GM23338 (cell line): ENCODE measurements around the gene GMEB2. TPM values are rescaled to one million over a fixed set of nuclear protein-coding genes. Genes with fewer than 3 reads are reported as not detected.
A peak's percentile ranks its signal among the peaks of the same experiment; 100 is the strongest.

Source experiments
- ATAC-seq: fragments of 200-7000 bp; cut with Tn5 transposase; 3 replicates; pipeline ENCODE4 v1.9.1; 2020
- DNase-seq: peaks from one replicate; pipeline ENCODE4 v3.0.0-alpha.2; 2015; ENCODE audit warnings: low spot score
- H2AFZ ChIP-seq: fragments of 200-600 bp; sonication (generic); 2 replicates; pipeline ENCODE4 v1.8.0; 2016; ENCODE audit warnings: antibody characterized with exemption, mild to moderate bottlenecking, moderate library complexity
- H3F3A ChIP-seq: fragments of 200-600 bp; sonication (generic); replicated peaks from 2 replicates; pipeline ENCODE4 v1.8.0; 2017; ENCODE audit warnings: antibody characterized with exemption, mixed run types, low read depth
- H3K27ac ChIP-seq: fragments of 200-600 bp; sonication (generic); 2 replicates; pipeline ENCODE4 v1.6.1; 2016; ENCODE audit warnings: low read depth
- H3K27me3 ChIP-seq: fragments of 200-600 bp; sonication (generic); 2 replicates; pipeline ENCODE4 v1.8.0; 2016; ENCODE audit warnings: mild to moderate bottlenecking, mixed run types, moderate library complexity; ENCODE audit not compliant: insufficient read depth
- H3K36me3 ChIP-seq: fragments of 200-600 bp; sonication (generic); 2 replicates; pipeline ENCODE4 v1.8.0; 2016; ENCODE audit warnings: mild to moderate bottlenecking; ENCODE audit not compliant: insufficient read depth
- H3K4me1 ChIP-seq: fragments of 200-600 bp; sonication (generic); 2 replicates; pipeline ENCODE4 v1.8.0; 2016; ENCODE audit warnings: mild to moderate bottlenecking, moderate library complexity; ENCODE audit not compliant: insufficient read depth
- H3K4me2 ChIP-seq: fragments of 200-600 bp; sonication (generic); 2 replicates; pipeline ENCODE4 v1.7.1; 2017; ENCODE audit warnings: mixed run types
- H3K4me3 ChIP-seq: fragments of 200-600 bp; sonication (generic); 2 replicates; pipeline ENCODE4 v1.6.1; 2016; ENCODE audit warnings: mixed run types
- H3K79me2 ChIP-seq: fragments of 200-600 bp; sonication (generic); replicated peaks from 2 replicates; pipeline ENCODE4 v1.8.0; 2017; ENCODE audit warnings: mild to moderate bottlenecking; ENCODE audit not compliant: insufficient read depth
- H3K9me2 ChIP-seq: fragments of 200-600 bp; sonication (generic); 2 replicates; pipeline ENCODE4 v1.8.0; 2017; ENCODE audit not compliant: insufficient read depth
- H4K20me1 ChIP-seq: fragments of 200-600 bp; sonication (generic); replicated peaks from 2 replicates; pipeline ENCODE4 v1.8.0; 2017; ENCODE audit warnings: mild to moderate bottlenecking; ENCODE audit not compliant: insufficient read depth
- H3K27ac Mint-ChIP-seq: 2 replicates; pipeline ENCODE4 v1.8.0; 2020; ENCODE audit warnings: inconsistent platforms, mild to moderate bottlenecking, moderate library complexity, mixed read lengths
- H3K27me3 Mint-ChIP-seq: 3 replicates; pipeline ENCODE4 v1.8.0; 2022; ENCODE audit warnings: low read depth, mild to moderate bottlenecking, moderate library complexity, mixed read lengths, inconsistent platforms; ENCODE audit not compliant: insufficient read depth, poor library complexity
- H3K36me3 Mint-ChIP-seq: 3 replicates; pipeline ENCODE4 v1.8.0; 2021; ENCODE audit warnings: low read depth, mild to moderate bottlenecking, inconsistent platforms, moderate library complexity, mixed read lengths
- H3K4me1 Mint-ChIP-seq: 3 replicates; pipeline ENCODE4 v1.8.0; 2020; ENCODE audit warnings: mild to moderate bottlenecking, inconsistent platforms, mixed read lengths
- H3K4me3 Mint-ChIP-seq: 3 replicates; pipeline ENCODE4 v1.8.0; 2021; ENCODE audit warnings: moderate library complexity, mild to moderate bottlenecking, inconsistent platforms, mixed read lengths
- H3K9me3 Mint-ChIP-seq: 3 replicates; pipeline ENCODE4 v1.8.0; 2020; ENCODE audit warnings: moderate library complexity, mild to moderate bottlenecking, inconsistent platforms, mixed read lengths
- CREB1 ChIP-seq: fragments of 250-450 bp; sonication (Bioruptor Pico); IDR thresholded peaks from 2 replicates; pipeline ENCODE4 v1.5.0; 2020; ENCODE audit warnings: low read depth, mild to moderate bottlenecking, moderate library complexity
- ETS1 ChIP-seq: IDR thresholded peaks from 2 replicates; pipeline ENCODE4 v1.6.1; 2016; ENCODE audit warnings: antibody characterized with exemption
- EZH2 ChIP-seq: fragments of 200-600 bp; sonication (generic); IDR thresholded peaks from one replicate; pipeline ENCODE4 v1.8.0; 2017; ENCODE audit warnings: antibody characterized with exemption, mild to moderate bottlenecking, low read depth; ENCODE audit not compliant: unreplicated experiment
- EZH2phosphoT487 ChIP-seq: fragments of 200-600 bp; sonication (generic); IDR thresholded peaks from one replicate; pipeline ENCODE4 v1.8.1; 2018; ENCODE audit warnings: antibody characterized with exemption; ENCODE audit not compliant: unreplicated experiment
- JUNB ChIP-seq: IDR thresholded peaks from one replicate; pipeline ENCODE4 v1.6.1; 2016; ENCODE audit warnings: antibody characterized with exemption; ENCODE audit not compliant: unreplicated experiment
- NANOG ChIP-seq: IDR thresholded peaks from 2 replicates; pipeline ENCODE4 v1.6.1; 2016; ENCODE audit warnings: antibody characterized with exemption, borderline replicate concordance
- POLR2AphosphoS5 ChIP-seq: IDR thresholded peaks from 2 replicates; pipeline ENCODE4 v1.6.1; 2016; ENCODE audit warnings: antibody characterized with exemption, low read depth
- REST ChIP-seq: IDR thresholded peaks from one replicate; pipeline ENCODE4 v1.6.1; 2018; ENCODE audit warnings: antibody characterized with exemption; ENCODE audit not compliant: unreplicated experiment
- STAT1 ChIP-seq: IDR thresholded peaks from one replicate; pipeline ENCODE4 v1.6.1; 2016; ENCODE audit warnings: antibody characterized with exemption; ENCODE audit not compliant: unreplicated experiment
- ZNF114 ChIP-seq: fragments of 250-450 bp; sonication (Bioruptor Pico); IDR thresholded peaks from 2 replicates; pipeline ENCODE4 v1.5.0; 2020; ENCODE audit warnings: mild to moderate bottlenecking, moderate library complexity
- ZNF331 ChIP-seq: fragments of 250-450 bp; sonication (Bioruptor Pico); IDR thresholded peaks from 2 replicates; pipeline ENCODE4 v1.5.0; 2020; ENCODE audit warnings: low read depth, mild to moderate bottlenecking, moderate library complexity
- polyA plus RNA-seq: library from polyadenylated mRNA; unstranded; fragments of >200 nt; fragmentation: Nextera tagmentation; extraction: Ambion mirVana; gene quantifications from 2 replicates; pipeline ENCODE4 v1.2.1, GENCODE V29; 2016
- total RNA-seq: library from RNA; depleted of rRNA; stranded (reverse); fragments of >200 nt; shearing (Covaris generic); gene quantifications from 2 replicates; pipeline ENCODE4 v1.2.3, GENCODE V29; 2014
- TF ChIP-seq, protein P1 (sequence below): fragments of 250-450 bp; sonication (Bioruptor Pico); IDR thresholded peaks from 2 replicates; pipeline ENCODE4 v1.5.0; 2020; ENCODE audit warnings: mild to moderate bottlenecking, moderate library complexity
- TF ChIP-seq, protein P2 (sequence below), 2 experiments: fragments of 200-600 bp in 1 of 2; sonication (generic) in 1 of 2; conservative IDR thresholded peaks; 2 replicates each; pipeline versions ENCODE4 v1.5.1 to v1.6.1; 2016 to 2017; ENCODE audit warnings: antibody characterized with exemption in 2 of 2, low read depth in 2 of 2, mild to moderate bottlenecking in 2 of 2, moderate library complexity in 1 of 2

GMEB2 gene
- total and polyA plus RNA-seq, 2 experiments from 2014 or later, result 4.4 to 20.6 TPM

DNA sequence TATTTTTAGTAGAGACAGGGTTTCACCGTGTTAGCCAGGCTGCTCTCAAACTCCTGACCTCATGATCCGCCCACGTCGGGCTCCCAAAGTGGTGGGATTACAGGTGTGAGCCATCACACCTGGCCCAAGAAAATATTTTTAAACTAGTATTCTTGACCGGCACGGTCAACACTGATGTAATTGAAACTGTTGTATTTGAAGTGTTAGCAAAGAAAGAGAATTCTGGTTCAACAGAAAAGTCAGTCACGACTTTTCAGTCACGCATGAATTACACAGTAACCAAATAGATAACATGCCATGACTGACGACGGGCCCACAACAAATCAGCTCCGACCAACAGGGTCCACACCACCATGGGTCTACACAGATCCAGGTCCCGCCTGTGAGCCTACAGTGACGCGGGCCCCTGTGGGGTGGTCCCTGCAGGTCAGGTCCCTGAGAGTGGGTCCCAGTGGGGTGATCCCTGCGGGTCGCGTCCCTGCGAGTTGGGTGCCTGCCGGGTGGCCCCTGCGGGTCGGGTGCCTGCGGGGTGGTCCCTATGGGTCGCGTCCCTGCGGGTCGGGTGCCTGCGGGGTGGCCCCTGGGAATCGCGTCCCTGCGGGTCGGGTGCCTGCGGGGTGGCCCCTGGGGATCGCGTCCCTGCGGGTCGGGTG is 1.0 kb downstream of the GMEB2 start:
- no peak overlapping the region for H2AFZ ChIP-seq
- peaks cover 20% of the 10 kb centered on the region for H3K4me1 Mint-ChIP-seq

More for the DNA sequence above, 1.0 kb downstream of the GMEB2 start:
- DNase-seq (peak; percentile 36), ATAC-seq (peak; percentile 38)
- Histone ChIP-seq H3K9me2 (no peaks in the 10 kb centered on the region), H4K20me1 (no peaks in the 10 kb centered on the region), H3K27me3 (no peaks in the 10 kb centered on the region), H3K4me3 (peak overlapping the region; percentile 66), H3K27ac (0 out of 2 replicates have a peak overlapping the region, but pooled peaks have one; percentile 6), H3K4me2 (peak overlapping the region; percentile 86), H3K4me1 (peaks cover 3% of the 10 kb centered on the region; the same call in 1 of the 2 replicates), H3F3A (peaks cover 10% of the 10 kb centered on the region; the same call in 1 of the 2 replicates), H3K36me3 (no peaks in the 10 kb centered on the region), H3K79me2 (peaks cover 46% of the 10 kb centered on the region)
- peaks cover 2% of the 10 kb centered on the region; the same call in 1 of the 3 replicates for H3K36me3 Mint-ChIP-seq
- peak overlapping the region; percentile 91 for H3K27ac Mint-ChIP-seq
- H3K9me3 Mint-ChIP-seq, result no peaks in the 10 kb centered on the region
- TF ChIP-seq EZH2 (no peak), STAT1 (no peak), REST (no peak), ZNF114 (CRISPR knock-in tag) (no peak), ETS1 (no peak), CREB1 (CRISPR knock-in tag) (no peak), NANOG (no peak), POLR2AphosphoS5 (no peak), ZNF331 (CRISPR knock-in tag) (no peak), JUNB (no peak), EZH2phosphoT487 (no peak)
- TF ChIP-seq, protein P1, sequence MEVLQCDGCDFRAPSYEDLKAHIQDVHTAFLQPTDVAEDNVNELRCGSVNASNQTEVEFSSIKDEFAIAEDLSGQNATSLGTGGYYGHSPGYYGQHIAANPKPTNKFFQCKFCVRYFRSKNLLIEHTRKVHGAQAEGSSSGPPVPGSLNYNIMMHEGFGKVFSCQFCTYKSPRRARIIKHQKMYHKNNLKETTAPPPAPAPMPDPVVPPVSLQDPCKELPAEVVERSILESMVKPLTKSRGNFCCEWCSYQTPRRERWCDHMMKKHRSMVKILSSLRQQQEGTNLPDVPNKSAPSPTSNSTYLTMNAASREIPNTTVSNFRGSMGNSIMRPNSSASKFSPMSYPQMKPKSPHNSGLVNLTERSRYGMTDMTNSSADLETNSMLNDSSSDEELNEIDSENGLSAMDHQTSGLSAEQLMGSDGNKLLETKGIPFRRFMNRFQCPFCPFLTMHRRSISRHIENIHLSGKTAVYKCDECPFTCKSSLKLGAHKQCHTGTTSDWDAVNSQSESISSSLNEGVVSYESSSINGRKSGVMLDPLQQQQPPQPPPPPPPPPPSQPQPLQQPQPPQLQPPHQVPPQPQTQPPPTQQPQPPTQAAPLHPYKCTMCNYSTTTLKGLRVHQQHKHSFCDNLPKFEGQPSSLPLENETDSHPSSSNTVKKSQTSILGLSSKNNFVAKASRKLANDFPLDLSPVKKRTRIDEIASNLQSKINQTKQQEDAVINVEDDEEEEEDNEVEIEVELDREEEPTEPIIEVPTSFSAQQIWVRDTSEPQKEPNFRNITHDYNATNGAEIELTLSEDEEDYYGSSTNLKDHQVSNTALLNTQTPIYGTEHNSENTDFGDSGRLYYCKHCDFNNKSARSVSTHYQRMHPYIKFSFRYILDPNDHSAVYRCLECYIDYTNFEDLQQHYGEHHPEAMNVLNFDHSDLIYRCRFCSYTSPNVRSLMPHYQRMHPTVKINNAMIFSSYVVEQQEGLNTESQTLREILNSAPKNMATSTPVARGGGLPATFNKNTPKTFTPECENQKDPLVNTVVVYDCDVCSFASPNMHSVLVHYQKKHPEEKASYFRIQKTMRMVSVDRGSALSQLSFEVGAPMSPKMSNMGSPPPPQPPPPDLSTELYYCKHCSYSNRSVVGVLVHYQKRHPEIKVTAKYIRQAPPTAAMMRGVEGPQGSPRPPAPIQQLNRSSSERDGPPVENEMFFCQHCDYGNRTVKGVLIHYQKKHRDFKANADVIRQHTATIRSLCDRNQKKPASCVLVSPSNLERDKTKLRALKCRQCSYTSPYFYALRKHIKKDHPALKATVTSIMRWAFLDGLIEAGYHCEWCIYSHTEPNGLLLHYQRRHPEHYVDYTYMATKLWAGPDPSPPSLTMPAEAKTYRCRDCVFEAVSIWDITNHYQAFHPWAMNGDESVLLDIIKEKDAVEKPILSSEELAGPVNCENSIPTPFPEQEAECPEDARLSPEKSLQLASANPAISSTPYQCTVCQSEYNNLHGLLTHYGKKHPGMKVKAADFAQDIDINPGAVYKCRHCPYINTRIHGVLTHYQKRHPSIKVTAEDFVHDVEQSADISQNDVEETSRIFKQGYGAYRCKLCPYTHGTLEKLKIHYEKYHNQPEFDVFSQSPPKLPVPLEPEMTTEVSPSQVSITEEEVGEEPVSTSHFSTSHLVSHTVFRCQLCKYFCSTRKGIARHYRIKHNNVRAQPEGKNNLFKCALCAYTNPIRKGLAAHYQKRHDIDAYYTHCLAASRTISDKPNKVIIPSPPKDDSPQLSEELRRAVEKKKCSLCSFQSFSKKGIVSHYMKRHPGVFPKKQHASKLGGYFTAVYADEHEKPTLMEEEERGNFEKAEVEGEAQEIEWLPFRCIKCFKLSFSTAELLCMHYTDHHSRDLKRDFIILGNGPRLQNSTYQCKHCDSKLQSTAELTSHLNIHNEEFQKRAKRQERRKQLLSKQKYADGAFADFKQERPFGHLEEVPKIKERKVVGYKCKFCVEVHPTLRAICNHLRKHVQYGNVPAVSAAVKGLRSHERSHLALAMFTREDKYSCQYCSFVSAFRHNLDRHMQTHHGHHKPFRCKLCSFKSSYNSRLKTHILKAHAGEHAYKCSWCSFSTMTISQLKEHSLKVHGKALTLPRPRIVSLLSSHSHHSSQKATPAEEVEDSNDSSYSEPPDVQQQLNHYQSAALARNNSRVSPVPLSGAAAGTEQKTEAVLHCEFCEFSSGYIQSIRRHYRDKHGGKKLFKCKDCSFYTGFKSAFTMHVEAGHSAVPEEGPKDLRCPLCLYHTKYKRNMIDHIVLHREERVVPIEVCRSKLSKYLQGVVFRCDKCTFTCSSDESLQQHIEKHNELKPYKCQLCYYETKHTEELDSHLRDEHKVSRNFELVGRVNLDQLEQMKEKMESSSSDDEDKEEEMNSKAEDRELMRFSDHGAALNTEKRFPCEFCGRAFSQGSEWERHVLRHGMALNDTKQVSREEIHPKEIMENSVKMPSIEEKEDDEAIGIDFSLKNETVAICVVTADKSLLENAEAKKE (CRISPR knock-in tag), result no peak
- TF ChIP-seq, protein P2, sequence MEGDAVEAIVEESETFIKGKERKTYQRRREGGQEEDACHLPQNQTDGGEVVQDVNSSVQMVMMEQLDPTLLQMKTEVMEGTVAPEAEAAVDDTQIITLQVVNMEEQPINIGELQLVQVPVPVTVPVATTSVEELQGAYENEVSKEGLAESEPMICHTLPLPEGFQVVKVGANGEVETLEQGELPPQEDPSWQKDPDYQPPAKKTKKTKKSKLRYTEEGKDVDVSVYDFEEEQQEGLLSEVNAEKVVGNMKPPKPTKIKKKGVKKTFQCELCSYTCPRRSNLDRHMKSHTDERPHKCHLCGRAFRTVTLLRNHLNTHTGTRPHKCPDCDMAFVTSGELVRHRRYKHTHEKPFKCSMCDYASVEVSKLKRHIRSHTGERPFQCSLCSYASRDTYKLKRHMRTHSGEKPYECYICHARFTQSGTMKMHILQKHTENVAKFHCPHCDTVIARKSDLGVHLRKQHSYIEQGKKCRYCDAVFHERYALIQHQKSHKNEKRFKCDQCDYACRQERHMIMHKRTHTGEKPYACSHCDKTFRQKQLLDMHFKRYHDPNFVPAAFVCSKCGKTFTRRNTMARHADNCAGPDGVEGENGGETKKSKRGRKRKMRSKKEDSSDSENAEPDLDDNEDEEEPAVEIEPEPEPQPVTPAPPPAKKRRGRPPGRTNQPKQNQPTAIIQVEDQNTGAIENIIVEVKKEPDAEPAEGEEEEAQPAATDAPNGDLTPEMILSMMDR (conservative IDR thresholded peaks at IDR 0.05; ENCODE audit: low read depth in 2 of 2), result no peak
- H3K27me3 Mint-ChIP-seq, result peaks cover 12% of the 10 kb centered on the region
- peak overlapping the region; percentile 74 for H3K4me3 Mint-ChIP-seq
